Middle frontal gyrus (tissue), 1 donor: Measurements from ENCODE around the gene WDR87.
"Not testable (repeated sequence)": the region's sequence is repeated elsewhere in the genome, so short reads cannot be mapped to it uniquely, and the experiment has no call there.

Source experiments
- DNase-seq: peaks from one replicate; pipeline ENCODE4 v3.0.0-alpha.2; 2015; ENCODE audit warnings: low spot score; ENCODE audit errors: extremely low spot score

The WDR87 gene

DNA sequence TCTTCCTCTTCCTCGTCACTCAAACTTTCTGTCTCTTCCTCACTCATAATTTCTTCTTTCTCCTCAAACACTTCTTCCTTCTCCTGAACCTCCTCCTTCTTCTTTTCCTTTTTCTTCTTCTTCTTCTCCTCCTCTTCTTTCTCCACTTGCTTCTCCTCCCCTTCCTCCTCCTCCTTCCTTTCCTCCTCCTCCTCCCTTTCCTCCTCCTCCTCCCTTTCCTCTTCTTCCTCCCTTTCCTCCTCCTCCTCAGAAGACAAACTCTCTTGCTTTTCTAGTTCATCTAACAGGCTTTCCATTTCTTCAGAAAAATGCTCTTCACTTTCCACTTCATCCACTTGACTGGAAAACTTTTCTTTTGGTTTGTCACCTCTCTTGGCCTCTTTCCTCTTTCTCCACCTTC is 19.8 kb downstream of the WDR87 start:
- DNase-seq, result no peak

DNA sequence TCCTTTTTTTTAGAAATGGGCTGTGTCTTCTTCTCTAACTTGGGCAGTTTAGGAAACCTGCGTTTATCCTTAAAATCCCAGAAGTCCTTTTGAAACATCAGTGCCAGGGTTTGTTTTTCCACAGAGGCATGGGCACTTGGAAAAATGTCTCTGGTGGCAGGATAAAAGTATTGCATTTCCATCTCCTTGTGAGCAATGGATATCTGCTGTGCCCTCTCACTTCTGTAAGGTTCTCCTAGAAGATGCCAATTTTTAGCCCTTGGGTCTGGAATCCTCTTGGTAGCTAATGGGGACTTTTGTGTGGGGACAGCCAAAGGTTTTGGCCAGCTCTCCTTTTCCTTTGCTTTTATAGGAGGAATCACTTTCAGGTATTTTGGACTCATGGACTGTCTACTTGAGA is 21.0 kb downstream of the WDR87 start:
- no peak for DNase-seq

DNA sequence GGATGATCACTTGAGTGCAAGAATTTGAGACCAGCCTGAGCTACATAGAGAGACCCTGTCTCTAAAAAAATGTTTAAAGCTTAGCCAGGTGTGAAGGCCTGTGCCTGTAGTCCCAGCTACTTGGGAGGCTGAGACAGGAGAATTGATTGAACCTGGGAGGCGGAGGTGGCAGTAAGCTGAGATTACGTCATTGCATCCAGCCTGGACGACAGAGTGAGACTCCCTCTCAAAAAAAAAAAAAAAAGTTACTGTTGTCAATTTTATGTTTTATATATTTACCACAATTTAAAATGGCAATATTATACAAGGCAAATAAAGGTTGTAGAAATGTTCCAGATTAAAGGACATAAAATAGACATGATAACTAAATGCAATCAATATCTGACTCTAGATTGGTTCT is 29.2 kb downstream of the WDR87 start:
- DNase-seq, result no peak

DNA sequence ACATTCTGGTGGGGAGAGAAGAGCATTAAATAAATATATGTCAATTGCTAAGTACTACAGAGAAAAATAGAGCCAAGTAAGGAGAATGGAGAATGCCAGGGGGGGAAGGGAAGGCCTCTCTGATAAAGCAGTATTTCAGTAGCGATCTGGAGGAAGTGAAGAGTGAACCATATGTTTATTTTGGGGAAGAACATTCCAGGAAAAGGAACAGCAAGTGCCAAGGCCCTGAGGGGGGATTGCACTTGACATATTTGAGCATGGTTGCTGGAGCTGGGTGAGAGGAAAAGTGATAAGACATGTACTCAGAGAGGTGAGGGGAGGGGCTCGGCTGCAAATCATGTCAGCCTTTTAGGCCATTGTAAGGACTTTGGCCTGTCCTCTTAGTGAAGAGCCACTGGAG is 30.4 kb downstream of the WDR87 start:
- no peak for DNase-seq

DNA sequence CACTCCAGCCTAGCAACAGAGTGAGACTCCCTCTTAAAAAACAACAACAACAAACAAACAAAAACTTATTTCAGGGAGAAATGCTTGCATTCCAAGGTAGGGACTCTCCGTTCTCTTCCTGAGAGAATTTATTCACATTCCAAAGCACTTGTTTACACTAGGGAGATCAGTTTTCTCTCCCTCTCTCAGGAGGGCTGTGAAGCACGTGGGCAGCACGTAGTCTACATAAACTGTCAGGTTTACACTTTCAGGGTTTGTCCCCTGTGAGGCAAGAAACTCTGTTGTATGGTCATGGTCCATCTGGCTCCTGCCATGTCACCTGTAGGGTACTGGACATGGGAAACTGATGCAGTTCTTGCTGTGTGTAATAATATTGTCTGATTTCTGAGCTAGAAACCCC is 31.6 kb downstream of the WDR87 start:
- no peak for DNase-seq

DNA sequence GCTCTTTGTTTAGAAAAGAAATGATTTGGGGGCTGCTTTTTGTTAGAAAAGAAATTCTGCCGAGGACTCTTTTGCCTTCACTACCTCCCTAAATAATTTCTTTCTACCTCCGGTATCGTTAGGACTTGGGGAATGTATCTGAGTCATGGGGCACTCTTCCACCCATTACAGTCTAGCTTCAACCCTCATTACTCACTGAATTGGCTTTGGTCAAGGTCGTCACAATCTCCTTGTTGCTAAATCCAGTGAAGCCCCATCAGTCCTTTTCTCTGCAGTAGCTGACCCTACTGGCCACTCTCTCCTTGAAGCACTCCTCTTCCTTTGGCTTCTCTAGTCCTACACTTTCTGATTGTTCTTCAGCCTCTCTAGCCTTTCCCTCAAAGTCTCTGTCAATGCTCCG is 34.0 kb downstream of the WDR87 start:
- no peak for DNase-seq

DNA sequence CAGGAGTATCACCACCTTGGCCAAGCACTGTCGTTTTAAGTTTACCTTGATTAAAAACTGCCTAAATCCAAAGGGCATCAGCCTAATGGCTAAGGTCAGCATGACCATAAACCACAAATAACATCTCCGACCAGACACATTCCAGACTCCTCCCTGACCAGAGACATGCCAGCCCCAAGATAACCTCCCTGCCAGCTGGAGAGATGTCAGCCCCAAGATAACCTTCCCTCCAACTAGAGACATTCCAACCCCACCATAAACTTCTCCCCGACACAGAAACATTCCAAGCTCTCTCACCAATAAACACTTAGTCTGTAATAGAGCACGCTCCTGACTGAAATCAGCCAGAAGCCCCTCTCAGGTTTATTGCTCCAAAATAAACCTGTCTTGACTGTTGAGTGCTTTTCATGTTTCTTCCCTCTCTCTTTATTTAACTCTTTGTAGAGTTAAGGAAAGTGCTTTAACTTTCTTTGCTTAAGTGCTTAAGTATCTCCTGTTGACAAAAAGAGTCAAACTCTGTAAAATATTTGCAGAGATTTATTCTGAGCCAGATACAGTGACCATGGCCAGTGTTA is 36.5 kb downstream of the WDR87 start:
- no peak for DNase-seq

DNA sequence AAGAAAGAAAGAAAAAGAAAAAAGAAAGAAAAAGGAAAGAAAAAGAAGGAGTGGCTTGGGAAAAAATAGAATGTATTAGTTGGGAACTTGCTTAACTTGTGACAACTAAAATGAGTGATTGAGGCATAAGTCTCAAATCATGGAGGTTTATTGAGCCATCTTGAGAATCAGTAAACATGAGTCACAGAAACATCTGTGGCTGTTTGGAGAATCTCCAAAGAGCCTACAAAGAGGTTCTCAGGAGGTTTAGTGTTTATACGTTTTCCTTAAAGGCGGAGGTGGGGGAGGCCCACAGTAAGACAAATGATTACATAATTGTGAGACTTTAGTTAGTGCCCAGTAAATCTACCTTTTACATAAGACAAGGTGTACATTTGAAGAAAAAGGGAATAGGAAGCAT is 38.6 kb downstream of the WDR87 start:
- DNase-seq, result no peak

DNA sequence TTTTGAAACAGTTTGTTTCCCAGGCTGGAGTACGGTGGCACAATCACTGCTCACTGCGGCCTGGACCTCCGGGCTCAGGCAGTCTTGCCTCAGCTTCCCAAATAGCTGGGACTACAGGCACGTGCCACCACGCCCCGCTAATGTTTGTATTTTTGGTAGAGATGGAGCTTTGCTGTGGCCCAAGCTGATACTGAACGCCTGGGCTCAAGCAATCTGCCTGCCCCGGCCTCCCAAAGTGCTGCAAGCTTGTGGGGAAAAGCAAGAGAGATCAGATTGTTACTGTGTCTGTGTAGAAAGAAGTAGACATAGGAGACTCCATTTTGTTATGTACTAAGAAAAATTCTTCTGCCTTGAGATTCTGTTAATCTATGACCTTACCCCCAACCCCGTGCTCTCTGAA is 40.5 kb downstream of the WDR87 start:
- not testable (repeated sequence) for DNase-seq

DNA sequence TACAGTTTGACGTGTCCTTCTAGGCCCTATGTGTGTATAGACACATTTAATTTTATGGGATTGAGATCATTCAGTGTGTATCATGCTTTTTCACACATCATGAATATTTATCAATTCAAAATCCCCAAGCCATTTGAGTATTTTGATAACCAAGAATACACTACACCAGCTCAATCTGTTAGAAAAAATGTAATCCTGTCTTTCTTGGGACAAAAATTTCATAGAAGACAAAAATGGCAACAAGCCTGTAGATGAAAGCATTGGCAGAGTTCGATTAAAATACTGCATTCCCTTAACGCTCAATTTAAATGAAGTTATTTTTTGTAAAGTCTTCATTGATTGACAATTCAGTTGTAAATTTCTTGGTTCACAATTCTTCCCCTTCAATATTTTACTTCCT is 41.9 kb downstream of the WDR87 start:
- no peak for DNase-seq

DNA sequence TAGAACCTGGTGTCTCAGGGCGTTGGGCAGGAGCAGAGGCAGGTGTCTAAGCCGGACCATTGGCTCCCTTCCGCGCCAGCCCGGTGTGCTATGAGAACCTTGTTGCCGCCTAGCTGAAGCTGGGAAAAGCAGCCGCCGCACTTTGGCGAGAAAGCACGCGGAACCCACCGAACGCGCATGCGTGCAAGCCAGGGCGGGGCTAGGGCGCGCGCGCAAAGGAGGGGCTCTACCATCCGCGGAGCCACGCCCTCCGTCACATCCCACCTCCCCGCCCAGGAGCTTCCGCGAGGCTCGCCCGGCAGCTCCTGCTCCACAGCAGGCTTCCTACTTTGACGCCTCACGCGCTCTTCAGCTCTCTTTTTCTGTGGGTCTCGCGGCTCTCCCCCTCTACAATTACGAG is 51.3 kb downstream of the WDR87 start:
- DNase-seq, result no peak

DNA sequence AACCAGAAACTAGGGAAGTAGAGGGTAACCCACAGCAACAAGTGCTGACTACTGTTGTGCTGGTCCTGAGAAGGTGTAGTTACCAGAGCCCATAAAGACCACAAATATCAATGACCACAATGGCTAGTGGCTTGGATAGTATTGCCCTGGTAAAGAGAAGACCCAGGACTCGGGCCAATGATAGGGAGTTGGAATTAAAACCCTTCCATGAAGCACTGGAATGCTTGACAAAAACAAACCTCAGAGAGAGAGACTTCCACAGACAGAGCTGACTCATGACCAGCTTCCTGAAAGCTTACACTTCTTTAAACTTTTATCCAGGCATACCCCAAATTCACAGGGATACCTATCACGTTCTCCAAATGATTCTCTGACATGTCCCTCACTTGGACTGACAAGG is 60.5 kb downstream of the WDR87 start:
- no peak for DNase-seq
